ENCODE measurements around the gene RARB. TPM values are rescaled to one million over a fixed set of nuclear protein-coding genes. Genes with fewer than 3 reads are reported as not detected.

RARB gene
- total RNA-seq: 15.2 TPM

DNA sequence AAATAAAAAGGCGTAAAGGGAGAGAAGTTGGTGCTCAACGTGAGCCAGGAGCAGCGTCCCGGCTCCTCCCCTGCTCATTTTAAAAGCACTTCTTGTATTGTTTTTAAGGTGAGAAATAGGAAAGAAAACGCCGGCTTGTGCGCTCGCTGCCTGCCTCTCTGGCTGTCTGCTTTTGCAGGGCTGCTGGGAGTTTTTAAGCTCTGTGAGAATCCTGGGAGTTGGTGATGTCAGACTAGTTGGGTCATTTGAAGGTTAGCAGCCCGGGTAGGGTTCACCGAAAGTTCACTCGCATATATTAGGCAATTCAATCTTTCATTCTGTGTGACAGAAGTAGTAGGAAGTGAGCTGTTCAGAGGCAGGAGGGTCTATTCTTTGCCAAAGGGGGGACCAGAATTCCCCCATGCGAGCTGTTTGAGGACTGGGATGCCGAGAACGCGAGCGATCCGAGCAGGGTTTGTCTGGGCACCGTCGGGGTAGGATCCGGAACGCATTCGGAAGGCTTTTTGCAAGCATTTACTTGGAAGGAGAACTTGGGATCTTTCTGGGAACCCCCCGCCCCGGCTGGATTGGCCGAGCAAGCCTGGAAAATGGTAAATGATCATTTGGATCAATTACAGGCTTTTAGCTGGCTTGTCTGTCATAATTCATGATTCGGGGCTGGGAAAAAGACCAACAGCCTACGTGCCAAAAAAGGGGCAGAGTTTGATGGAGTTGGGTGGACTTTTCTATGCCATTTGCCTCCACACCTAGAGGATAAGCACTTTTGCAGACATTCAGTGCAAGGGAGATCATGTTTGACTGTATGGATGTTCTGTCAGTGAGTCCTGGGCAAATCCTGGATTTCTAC lies at the start of gene RARB:
Gene RARB, plus strand, starts transcription at position 322 of the 847 bp plus-strand sequence. Its CDS starts 469 bp downstream, at position 791.
- DNase-seq (ENCODE audit: low spot score) (peak; percentile 85), ATAC-seq (peak; percentile 95)
- intact Hi-C loops (cut with DNase I): loop anchor here (10.0 kb wide), 1 partner anchor 167 kb away; no protein-coding TSS in a partner anchor

DNA sequence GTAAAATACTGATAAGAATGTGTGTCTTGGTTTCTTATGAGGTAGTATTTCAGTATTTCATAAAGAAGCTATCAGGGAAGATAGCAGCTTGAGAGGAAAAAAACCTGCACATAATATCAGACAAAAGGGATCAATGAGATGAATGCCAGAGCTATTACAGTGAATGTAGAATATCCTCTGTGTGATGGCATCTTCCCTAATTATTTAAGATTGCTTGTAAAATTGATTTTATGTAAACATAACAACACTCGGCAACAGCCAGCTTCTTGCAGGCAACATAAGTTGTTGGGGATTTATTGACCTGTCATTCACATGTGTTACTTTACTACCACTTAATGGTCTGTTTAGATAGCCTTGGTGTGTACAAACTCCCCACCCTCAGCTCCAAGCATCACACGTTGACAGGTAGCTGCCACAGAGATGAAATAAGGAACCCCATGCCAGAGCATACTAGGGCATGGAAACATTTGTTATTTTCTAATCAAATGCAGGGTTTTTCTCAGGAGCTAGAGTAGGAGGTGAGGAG lies 49.2 kb upstream of the RARB start:
- DNase-seq (ENCODE audit: low spot score) (no peak), ATAC-seq (no peak)
- intact Hi-C loops (cut with DNase I): no loop called here

DNA sequence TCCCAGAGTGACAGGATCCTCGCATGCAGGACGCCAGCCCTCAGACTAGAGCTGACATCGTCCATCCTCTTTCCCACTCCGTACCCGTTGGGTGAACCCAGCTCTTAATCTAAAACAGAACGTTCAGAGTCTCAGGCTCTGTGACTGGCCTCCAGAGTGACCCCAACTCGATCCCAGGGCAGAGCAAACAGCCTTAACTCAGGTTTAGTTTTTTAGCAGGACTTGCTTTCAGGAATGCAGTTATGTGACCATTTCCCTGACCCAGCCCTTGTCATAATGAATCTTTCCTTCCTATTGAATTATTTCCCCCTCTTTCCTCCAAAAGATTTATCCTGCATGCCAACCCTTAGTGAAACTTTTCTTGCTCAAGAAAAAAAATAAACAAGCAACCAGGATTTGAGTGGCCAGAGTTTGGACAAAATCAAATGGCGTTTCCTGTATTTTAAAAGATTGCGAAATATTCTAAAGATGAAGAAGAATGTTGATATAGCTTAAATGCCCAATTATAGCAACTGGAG lies 47.8 kb upstream of the RARB start:
- intact Hi-C loops (cut with DNase I): no loop called here
- DNase-seq (ENCODE audit: low spot score) (no peak), ATAC-seq (peak; percentile 77)

DNA sequence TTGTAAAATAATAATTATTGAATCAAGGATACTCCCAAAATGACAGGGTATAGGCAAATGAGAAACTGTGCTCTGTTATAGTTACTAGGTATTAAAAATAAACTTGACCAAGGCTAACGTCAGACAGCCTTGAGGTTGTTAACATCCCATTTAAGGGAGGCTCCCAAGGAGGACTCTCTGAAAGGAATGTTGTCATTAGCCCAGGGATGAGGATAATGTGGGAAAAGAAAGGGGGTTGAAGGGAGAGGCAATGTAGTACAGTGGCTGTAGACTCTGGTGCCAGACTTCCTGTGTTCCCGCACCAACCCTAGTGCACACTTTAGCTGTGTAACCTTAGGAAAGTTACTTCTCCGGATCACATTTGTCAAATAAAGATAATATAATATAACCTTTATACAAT lies 47.0 kb upstream of the RARB start:
- no peak for ATAC-seq
- DNase-seq (ENCODE audit: low spot score): no peak
- intact Hi-C loops (cut with DNase I): no loop called here

DNA sequence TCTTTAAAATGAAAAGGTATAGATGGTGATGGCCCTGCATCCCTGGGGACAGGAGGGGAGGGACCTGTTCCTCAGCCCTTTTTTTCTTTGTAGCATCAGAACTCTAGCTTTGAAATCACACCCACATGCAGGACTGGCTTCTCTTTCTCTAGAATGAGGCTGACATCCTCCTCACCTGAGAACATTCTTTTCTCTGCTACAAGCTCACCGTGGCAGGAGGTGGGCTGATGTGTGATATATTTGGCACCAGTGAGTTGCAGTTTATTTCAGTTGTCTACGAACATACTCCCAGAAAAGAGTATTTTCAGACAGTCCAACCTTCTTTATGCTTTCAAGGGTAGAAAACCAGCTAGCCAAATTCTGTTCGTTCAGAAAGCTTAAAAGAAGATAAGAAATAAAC lies 43.6 kb upstream of the RARB start:
- intact Hi-C loops (cut with DNase I): no loop called here
- DNase-seq (ENCODE audit: low spot score): no peak
- no peak for ATAC-seq

DNA sequence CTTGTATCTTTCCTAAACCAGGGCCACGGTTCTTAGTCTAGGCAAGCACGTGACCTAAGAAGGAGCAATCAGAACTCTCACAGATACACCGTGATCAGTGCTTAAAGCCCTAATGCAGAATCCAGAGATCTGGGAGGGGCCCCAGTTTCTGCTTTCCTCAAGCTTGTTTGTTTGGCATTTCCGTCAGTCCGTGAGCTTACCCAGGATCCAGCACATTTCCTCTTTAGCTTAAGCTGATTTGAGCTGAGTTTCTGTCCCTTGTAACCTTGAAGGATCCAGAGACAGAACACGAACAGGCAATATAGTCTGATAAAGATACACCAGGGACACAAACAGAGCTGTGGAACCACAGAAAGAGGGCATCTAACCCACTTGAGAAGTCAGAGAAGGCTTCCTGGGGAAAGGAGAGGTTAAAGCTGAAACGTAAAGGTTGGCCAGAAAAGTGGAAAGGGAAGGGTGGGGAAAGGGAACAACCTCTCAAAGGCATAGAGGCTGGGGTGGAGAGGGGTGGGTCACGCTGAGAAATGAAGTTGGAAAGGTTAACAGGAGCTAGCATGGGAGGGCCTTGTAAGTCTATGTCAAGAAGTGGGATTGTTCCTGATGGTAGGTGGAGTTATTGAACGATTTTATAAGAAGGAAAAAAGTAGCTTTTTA lies 42.1 kb upstream of the RARB start:
- DNase-seq (ENCODE audit: low spot score) (no peak), ATAC-seq (no peak)
- intact Hi-C loops (cut with DNase I): no loop called here

DNA sequence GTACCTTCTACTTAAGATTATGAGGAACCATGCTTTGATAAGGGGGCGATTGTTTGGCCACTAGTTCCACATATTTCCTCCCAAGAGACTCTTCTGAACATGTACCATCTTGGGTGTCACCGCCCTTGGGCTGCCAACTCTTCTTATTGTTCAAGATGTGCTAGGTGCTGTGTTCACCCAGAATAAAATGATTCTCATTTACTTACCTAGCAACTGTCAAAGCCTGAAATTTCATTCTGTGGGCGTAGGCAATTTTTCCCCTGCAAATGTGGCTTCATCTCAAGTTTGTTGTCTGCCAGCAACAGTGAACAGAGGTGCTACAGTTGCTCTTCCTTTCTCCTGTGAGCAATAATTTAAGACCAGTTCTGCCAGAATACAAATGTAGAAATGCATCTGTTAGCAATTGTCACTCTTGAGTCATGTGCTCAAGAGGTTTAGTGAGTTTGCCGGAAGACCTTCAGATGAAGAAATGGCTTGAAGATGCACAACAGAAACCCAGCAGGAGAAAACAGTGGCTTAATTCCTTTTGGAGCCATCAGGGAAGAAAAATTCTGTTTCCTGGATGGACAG lies 41.3 kb upstream of the RARB start:
- DNase-seq (ENCODE audit: low spot score) (no peak), ATAC-seq (peak; percentile 88)
- intact Hi-C loops (cut with DNase I): no loop called here

DNA sequence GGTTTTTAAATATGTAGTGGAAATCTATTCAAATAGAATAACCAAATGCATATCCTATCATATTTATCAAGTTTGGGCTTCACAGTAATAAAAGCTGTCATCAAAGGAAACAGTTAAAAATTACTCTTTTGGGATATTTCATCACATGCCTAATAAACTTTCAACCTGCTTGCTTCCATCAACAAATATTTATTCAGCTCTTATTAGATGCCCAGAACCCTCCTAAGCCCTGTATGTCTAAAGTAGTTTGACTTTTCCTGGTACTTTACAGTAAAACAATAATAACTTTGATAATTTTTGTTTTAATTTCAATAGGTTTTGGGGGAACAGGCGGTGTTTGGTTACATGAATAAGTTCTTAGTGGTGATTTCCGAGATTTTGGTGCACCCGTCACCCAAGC lies 37.5 kb upstream of the RARB start:
- intact Hi-C loops (cut with DNase I): no loop called here
- ATAC-seq (no peak), DNase-seq (ENCODE audit: low spot score) (no peak)

DNA sequence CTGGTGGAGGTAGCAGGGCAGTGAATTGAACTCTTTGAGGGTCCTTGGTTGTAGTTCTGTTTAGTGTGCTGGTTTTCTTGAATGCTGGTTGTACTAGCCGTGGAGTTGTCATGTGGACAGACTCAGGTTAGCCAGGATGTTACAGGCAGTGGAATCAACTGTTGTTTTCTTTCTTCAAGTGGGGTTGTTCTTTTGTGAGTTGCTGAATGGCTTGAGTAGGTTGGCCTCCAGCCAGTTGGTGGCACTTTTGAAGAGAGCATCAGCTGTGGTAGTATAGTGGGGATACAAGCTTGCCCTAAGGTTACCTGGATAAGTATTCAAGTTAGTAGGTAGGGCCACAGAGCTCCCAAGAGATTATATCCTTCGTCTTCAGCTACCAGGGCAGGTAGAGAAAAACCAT lies 31.8 kb upstream of the RARB start:
- DNase-seq (ENCODE audit: low spot score) (no peak), ATAC-seq (no peak)
- intact Hi-C loops (cut with DNase I): no loop called here

DNA sequence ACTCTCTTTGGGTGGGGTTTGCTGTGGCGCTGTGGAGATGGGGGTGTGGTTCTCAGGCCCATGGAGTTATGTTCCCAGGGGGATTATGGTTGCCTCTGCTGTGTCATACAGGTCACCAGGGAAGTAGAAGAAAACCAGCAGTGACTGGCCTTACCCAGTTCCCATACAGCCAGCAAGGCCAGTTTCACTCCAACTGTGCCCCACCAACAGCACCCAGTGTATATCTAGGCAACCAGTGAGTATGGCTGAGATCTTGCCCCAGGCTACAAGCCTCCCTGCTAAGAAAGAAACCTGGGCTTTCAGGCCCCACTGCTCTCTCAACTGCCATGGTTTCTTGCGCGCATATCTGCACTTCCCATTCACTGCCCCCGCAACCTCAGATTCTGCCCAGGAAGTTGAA lies 31.4 kb upstream of the RARB start:
- intact Hi-C loops (cut with DNase I): no loop called here
- no peak for ATAC-seq

DNA sequence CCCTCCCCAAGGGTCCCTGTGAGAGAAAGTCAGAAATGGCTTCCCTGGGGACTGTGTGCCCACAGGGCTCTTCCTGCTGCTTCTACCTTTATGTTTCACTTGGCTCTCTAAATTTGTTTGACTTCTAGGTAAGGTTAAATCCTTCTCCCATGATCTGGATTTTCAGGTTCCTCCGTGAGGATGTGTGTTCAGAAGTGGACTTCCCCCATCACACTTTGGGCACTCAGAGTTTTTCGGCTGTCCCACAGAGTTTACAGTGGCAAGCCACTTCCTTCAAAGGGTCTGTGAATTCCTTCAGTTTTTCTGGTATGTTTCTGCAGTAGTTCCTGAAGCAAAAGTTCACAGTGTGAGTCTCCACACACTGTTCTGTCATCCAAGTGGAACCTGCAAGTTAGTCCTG lies 30.9 kb upstream of the RARB start:
- ATAC-seq: no peak
- DNase-seq (ENCODE audit: low spot score): no peak
- intact Hi-C loops (cut with DNase I): no loop called here

More for the DNA sequence above, 31.4 kb upstream of the RARB start:
- no peak for DNase-seq (ENCODE audit: low spot score)

DNA sequence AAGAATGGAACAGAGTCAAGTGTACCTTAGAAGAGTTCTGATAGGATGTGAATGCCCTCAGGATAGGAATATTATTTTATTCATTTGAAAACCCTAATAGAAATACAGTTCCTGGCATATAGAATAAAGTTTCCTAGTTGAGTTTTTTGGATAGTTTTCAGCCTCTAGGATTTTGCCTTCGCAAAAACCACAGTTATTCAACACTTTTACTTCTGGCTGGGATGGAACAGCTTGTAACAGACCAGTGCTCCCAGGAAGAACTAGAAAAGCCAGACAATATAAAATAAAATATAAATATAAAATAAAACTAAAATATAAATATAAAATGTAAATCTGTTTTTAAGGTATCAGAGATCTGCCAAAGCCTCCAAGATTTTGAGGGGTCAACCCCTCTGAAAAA lies 27.5 kb upstream of the RARB start:
- intact Hi-C loops (cut with DNase I): no loop called here
- ATAC-seq: peak; percentile 51
- no peak for DNase-seq (ENCODE audit: low spot score)

DNA sequence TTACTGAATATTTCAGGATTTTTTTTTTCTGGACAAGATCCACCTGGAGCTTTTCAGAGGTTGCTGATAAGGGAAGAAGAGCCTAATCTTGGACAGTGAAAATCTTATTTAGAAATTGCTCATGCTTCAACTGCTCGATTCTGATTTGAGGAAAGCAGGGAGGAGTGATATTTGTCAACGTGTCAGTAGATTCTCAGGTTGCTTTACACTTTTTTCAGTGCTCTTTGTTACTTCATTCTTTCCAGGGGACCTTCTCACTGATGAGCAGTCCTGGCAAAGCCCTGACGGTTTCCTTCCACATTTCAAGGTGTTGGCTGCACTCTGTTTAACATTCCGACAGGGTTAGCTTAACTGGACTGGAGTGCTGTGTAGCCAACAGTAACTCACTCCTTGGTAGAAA lies 24.1 kb upstream of the RARB start:
- peak; percentile 37 for ATAC-seq
- no peak for DNase-seq (ENCODE audit: low spot score)

DNA sequence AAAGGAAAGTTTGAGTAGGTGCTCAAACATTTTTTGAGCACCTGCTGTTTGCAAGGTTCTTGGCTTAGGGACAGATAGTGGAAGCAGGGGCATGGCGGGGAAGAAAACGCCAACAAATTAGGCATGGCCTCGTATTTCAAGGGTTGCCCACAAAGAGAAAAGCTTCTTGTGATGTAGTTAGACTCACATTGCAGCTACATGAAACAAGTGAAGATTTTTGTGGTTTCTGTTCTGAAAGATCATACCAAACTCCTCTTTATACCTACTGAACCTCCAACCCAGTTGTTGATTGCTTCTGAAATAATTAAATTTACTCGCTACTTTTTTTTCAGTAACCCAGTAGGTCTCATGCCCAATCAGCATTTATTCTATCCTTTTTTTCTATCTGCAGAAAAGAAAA lies 23.5 kb upstream of the RARB start:
- no peak for ATAC-seq
- intact Hi-C loops (cut with DNase I): no loop called here
- DNase-seq (ENCODE audit: low spot score): no peak

More for the DNA sequence above, 24.1 kb upstream of the RARB start:
- intact Hi-C loops (cut with DNase I): no loop called here

DNA sequence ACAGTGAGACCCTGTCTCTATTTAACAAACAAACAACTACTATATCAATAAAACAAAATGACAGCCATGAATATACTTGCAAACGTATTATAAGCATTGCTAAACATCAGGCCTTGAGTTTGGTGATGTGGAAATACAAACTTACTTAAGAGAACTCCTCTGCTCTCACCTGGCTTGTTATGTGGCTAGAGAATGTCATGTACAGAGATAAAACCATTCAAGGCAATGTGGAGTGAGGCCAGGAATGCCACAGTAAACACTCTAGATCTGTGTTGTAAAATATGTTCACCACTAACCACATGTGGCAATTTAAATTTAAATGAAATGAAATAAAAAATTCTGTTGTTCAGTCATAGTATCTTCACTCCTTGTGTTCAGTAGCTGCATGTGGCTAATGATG lies 22.7 kb upstream of the RARB start:
- intact Hi-C loops (cut with DNase I): no loop called here
- DNase-seq (ENCODE audit: low spot score): no peak
- ATAC-seq: no peak

DNA sequence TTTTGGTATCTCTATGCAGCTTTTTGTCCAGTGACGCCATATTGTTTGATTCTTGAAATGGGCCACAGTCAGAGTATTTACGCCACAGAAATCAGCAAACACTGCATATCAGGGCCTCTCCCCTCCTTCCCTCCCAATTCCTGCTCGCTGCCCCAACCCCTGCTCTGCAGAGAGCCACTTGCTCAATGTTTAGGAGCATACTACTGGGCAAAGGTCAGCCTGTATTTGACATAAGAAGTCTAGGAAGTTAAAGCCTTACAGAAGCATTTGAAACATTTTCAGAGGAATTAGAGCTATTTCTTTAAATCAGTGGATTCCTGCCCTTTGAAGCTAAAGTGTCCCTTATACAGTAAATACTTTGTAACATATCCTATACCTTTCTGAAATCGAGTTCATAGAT lies 17.4 kb upstream of the RARB start:
- intact Hi-C loops (cut with DNase I): no loop called here
- DNase-seq (ENCODE audit: low spot score) (no peak), ATAC-seq (no peak)

DNA sequence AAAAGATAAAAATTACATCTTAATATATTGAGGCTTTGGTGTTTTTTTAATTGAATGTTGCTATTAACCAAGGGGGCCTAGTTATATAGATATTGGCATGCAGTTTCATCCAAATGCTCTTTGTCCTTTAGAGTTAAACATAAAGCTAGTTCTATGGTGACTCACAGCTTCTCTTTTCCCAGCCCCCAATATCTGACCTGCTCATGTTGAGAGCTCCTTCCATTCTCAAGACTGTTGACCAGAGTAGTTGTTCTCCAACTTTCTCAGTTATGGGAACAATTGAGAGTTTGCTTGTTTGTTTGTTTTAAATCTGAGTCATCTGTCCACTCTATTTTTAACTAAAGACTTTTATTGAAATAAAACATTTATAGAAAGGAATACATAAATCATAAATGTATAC lies 15.8 kb upstream of the RARB start:
- ATAC-seq (no peak), DNase-seq (ENCODE audit: low spot score) (no peak)
- intact Hi-C loops (cut with DNase I): no loop called here

DNA sequence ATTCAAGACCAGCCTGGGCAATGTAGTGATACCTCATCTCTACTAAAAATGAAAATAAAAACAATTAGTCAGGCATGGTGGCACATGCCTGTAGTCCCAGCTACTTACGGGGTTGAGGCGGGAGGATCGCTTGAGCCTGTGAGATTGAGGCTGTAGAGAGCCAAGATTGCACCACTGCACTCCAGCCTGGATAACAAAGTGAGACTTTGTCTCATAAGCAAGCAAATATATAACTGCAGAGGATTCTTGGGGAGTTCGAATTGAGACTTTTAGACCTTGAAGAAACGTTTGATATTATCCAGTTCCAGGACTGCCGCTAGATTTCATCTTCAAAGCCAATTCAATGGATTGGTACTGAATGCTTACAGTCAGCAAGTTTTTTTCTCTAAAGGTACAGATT lies 11.9 kb upstream of the RARB start:
- no peak for ATAC-seq
- intact Hi-C loops (cut with DNase I): no loop called here
- no peak for DNase-seq (ENCODE audit: low spot score)

DNA sequence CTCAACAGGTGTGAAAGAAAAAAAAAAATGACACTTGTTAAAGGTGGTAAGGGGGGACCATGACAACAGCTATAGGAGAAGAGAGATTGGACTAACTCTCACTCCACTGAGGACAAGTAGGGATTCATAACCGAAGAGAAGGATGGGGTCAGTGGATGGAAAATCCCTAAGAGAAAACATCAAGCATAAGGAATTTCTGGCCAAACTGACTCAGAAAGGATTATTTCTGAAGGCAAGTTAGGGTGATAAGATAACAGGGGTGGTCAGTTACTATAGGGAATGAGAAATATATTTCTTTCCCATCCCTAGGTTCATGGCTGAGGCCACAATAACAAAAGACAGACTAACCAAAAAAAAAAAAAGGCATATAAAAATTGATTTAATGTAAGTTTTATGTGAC lies 9.5 kb upstream of the RARB start:
- no peak for ATAC-seq
- intact Hi-C loops (cut with DNase I): no loop called here
- no peak for DNase-seq (ENCODE audit: low spot score)

DNA sequence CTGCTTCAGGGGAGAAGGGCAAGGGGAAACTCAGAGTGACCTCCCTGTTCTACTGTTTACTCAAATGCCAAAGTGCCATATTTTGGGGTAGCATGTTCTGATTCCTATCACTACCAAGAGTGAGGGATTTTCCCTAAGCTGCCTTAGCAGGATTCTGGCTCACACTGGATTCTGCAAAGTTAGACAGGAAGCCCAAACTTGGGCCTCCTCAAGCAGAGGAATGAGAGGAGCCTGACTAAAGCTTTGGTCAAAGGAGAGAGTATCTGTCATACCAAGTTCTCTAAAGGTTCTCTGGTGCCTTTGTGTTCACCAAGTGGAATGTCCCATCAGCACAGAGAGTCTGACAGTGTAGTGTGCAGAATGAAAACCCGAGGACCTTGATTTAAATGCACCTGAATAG lies 8.8 kb upstream of the RARB start:
- ATAC-seq (no peak), DNase-seq (ENCODE audit: low spot score) (no peak)
- intact Hi-C loops (cut with DNase I): no loop called here

Measured in sciatic nerve (tissue), 2 donors.